Loucy (cell line): ENCODE data around the gene RIPK3.
A peak's percentile ranks its signal among the peaks of the same experiment; 100 is the strongest.
"Not testable (repeated sequence)": the region's sequence is repeated elsewhere in the genome, so short reads cannot be mapped to it uniquely, and the experiment has no call there.

Source experiments
- H2AFZ ChIP-seq: fragments of 200-600 bp; sonication (generic); 2 replicates; pipeline ENCODE4 v1.6.0; 2016; ENCODE audit warnings: antibody characterized with exemption, mild to moderate bottlenecking, low read length, moderate library complexity
- H3F3A ChIP-seq: fragments of 200-600 bp; 2 replicates; pipeline ENCODE4 v1.6.0; 2016; ENCODE audit warnings: antibody characterized with exemption, low read depth, mild to moderate bottlenecking
- H3K27me3 ChIP-seq: fragments of 200-600 bp; sonication (generic); 2 replicates; pipeline ENCODE4 v1.6.1; 2014; ENCODE audit warnings: low read length, mild to moderate bottlenecking; ENCODE audit not compliant: insufficient read depth, poor library complexity, severe bottlenecking
- H3K36me3 ChIP-seq: fragments of 200-600 bp; sonication (generic); 2 replicates; pipeline ENCODE4 v1.6.1; 2016; ENCODE audit warnings: low read length; ENCODE audit not compliant: insufficient read depth
- H3K4me1 ChIP-seq: fragments of 200-600 bp; sonication (generic); 2 replicates; pipeline ENCODE4 v1.5.1; 2014; ENCODE audit warnings: low read length, mild to moderate bottlenecking; ENCODE audit not compliant: insufficient read depth, poor library complexity, severe bottlenecking
- H3K4me2 ChIP-seq: fragments of 200-600 bp; sonication (generic); 2 replicates; pipeline ENCODE4 v1.6.0; 2014; ENCODE audit warnings: antibody characterized with exemption, low read length, low read depth, mild to moderate bottlenecking; ENCODE audit not compliant: poor library complexity, severe bottlenecking
- H3K4me3 ChIP-seq: fragments of 200-600 bp; sonication (generic); 2 replicates; pipeline ENCODE4 v1.5.1; 2014; ENCODE audit warnings: low read length, mild to moderate bottlenecking, mixed read lengths; ENCODE audit not compliant: poor library complexity, severe bottlenecking
- H3K79me2 ChIP-seq: fragments of 200-600 bp; sonication (generic); 2 replicates; pipeline ENCODE4 v1.6.1; 2014; ENCODE audit warnings: low read length; ENCODE audit not compliant: insufficient read depth
- H3K9ac ChIP-seq: fragments of 200-600 bp; sonication (generic); 2 replicates; pipeline ENCODE4 v1.6.0; 2014; ENCODE audit warnings: mild to moderate bottlenecking, low read depth, low read length, moderate library complexity; ENCODE audit not compliant: poor library complexity, severe bottlenecking
- H3K9me2 ChIP-seq: fragments of 200-600 bp; sonication (generic); replicated peaks from 2 replicates; pipeline ENCODE4 v1.6.1; 2016; ENCODE audit warnings: low read depth, low read length, mixed read lengths
- H3K9me3 ChIP-seq: fragments of 200-600 bp; sonication (generic); 2 replicates; pipeline ENCODE4 v1.6.1; 2014; ENCODE audit warnings: mild to moderate bottlenecking, antibody characterized with exemption, low read length, low read depth; ENCODE audit not compliant: insufficient read depth
- H4K20me1 ChIP-seq: fragments of 200-600 bp; sonication (generic); 2 replicates; pipeline ENCODE4 v1.6.0; 2014; ENCODE audit warnings: antibody characterized with exemption, low read length, mild to moderate bottlenecking; ENCODE audit not compliant: insufficient read depth, poor library complexity, severe bottlenecking
- CTCF ChIP-seq: fragments of 200-600 bp; sonication (generic); conservative IDR thresholded peaks from 2 replicates; pipeline ENCODE4 v1.5.1; 2014; ENCODE audit warnings: mild to moderate bottlenecking, antibody characterized with exemption, low read length
- EZH2phosphoT487 ChIP-seq: fragments of 200-600 bp; IDR thresholded peaks from 2 replicates; pipeline ENCODE4 v1.6.1; 2018; ENCODE audit warnings: antibody characterized with exemption, mild to moderate bottlenecking, moderate library complexity, borderline replicate concordance

The RIPK3 gene

DNA sequence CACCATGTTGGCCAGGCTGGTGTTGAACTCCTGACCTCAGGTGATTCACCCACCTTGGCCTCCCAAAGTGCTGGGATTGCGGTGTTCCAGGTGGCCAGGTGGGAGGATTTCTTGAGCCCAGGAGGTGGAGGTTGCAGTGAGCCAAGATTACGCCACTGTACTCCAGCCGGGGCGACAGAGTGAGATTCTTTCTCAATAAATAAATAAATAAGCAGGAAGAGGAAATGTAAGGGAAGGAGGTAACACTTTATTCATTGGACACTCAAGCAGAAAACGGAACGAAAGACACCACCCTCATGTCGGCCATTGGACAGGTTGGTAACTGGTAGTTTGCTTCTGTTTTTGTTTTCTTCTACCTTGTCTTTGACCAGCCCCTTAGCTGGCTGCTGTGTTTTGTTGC is 15.2 kb upstream of the RIPK3 start:
- TF ChIP-seq CTCF (no peak), EZH2phosphoT487 (no peak)
- Histone ChIP-seq H3K27me3 (no peaks in the 10 kb centered on the region), H3K9ac (no peak overlapping the region), H3K4me3 (no peak overlapping the region), H3K9me2 (no peaks in the 10 kb centered on the region), H3K9me3 (no peaks in the 10 kb centered on the region), H2AFZ (no peak overlapping the region), H3K4me1 (no peaks in the 10 kb centered on the region), H3K4me2 (no peak overlapping the region), H3F3A (no peaks in the 10 kb centered on the region), H4K20me1 (no peaks in the 10 kb centered on the region), H3K36me3 (no peaks in the 10 kb centered on the region), H3K79me2 (no peaks in the 10 kb centered on the region)

DNA sequence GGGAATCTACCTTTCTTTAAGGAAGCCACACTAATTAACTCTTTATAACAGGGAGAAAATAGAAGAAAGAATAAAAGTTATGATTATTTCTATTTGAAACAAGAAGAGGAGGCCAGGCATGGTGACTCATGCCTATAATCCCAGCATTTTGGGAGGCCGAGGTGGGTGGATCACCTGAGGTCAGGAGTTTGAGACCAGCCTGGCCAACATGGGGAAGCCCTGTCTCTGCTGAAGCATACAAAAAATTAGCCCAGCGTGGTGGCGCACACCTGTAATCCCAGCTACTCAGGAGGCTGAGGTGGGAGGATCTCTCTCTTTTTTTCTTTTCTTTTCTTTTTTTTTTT is 14.7 kb upstream of the RIPK3 start:
- H3K4me3 ChIP-seq, H2AFZ ChIP-seq, H3K4me1 ChIP-seq, H3F3A ChIP-seq, H3K9ac ChIP-seq, H3K79me2 ChIP-seq, H3K9me3 ChIP-seq, H4K20me1 ChIP-seq, H3K36me3 ChIP-seq, H3K4me2 ChIP-seq, H3K27me3 ChIP-seq, H3K9me2 ChIP-seq: not testable (repeated sequence)

DNA sequence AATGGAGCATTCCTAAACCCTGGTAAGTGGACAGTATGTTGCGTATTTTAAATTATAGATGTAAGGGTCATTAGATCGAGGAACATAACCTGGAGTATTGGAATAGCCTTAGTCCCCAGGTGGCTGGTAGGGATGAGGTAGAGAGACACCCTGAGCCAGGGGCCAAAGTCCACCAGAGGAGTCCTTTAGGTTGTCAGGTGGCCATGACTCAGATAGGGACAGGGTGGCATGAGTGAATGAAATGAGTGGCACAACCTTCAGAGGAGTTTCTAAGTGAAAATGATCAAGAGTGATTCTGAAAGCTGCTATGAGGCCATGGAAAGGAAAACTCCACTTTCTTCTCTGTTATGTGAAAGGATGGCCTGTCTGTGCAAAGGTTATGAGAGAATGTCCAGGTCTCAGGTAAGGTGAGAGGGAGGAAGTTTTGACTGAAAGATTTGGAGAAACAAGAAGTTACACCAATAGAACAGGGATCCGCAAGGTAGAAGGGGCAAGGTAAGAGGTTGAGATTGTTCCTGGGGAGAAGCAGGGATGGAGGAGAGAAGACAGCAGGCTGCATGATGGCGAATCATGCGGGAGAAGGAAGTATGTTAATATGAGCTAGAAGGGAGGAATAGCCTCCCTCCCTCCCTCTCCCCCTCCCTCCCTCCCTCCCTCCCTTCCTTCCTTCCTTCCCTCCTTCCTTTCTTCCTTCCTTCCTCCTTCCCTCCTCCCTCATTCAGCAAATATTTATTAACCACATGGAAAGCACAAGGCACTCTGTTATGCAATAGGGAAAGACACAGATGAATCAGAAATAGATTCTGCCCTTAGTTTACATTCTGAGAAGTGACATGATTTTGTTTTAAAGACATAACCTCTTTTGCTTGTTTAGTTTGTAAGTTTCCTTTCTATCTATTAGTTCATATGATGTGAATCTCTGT is 14.0 kb upstream of the RIPK3 start:
- Histone ChIP-seq H2AFZ (no peak overlapping the region), H3K9me3 (no peaks in the 10 kb centered on the region), H3K4me1 (no peaks in the 10 kb centered on the region), H3K4me3 (no peak overlapping the region), H3K36me3 (no peaks in the 10 kb centered on the region), H3K9ac (no peak overlapping the region), H3K79me2 (no peaks in the 10 kb centered on the region), H3K9me2 (no peaks in the 10 kb centered on the region), H3K27me3 (no peaks in the 10 kb centered on the region), H4K20me1 (no peaks in the 10 kb centered on the region), H3F3A (no peaks in the 10 kb centered on the region), H3K4me2 (no peak overlapping the region)
- no peak for TF ChIP-seq EZH2phosphoT487
- TF ChIP-seq CTCF = no peak

DNA sequence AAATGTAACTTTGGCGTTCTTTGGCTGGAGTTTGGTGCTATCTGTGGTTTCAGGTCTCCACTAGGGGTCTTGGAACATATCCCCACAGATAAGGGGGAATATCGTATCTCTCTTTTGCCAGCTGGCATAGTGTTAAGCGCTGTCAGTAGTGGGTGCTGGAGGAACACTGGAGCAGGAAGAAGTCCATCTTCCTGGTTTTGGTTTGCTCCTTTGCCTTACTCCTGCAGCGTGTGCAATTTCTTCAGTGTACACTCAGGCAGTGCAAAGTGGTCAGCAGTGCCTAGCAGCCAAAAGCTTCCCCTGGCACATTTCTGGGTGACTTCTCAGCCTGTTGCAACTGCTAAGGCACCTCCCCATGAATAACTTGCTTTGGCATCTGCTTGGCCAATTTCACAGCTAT is 11.7 kb upstream of the RIPK3 start:
- 0 out of 2 replicates have a peak, but pooled peaks have one; percentile 23 for TF ChIP-seq CTCF
- no peak for TF ChIP-seq EZH2phosphoT487
- H3K4me3 ChIP-seq = no peak overlapping the region
- no peaks in the 10 kb centered on the region for H3K9me3 ChIP-seq
- H3K9me2 ChIP-seq = no peaks in the 10 kb centered on the region
- no peaks in the 10 kb centered on the region for H4K20me1 ChIP-seq
- H3K9ac ChIP-seq = no peak overlapping the region
- no peaks in the 10 kb centered on the region for H3K79me2 ChIP-seq
- no peaks in the 10 kb centered on the region for H3F3A ChIP-seq
- H3K4me2 ChIP-seq = no peak overlapping the region
- no peaks in the 10 kb centered on the region for H3K4me1 ChIP-seq
- H3K27me3 ChIP-seq = no peaks in the 10 kb centered on the region
- peak overlapping the region; percentile 14; the same call in 1 of the 2 replicates for H2AFZ ChIP-seq
- no peaks in the 10 kb centered on the region for H3K36me3 ChIP-seq
